Trophoblast cell (in vitro differentiated cells and primary cell): ENCODE measurements around the gene IQCH.
"Not testable (repeated sequence)": the region's sequence is repeated elsewhere in the genome, so short reads cannot be mapped to it uniquely, and the experiment has no call there.

ENCODE experiments used
- DNase-seq, 2 donors: peaks; one replicate each; pipeline ENCODE4 v3.0.0-alpha.2; 2016
- H2AFZ ChIP-seq: 2 replicates; pipeline ENCODE4 v1.6.1; 2013; ENCODE audit warnings: low read length, moderate library complexity, mild to moderate bottlenecking; ENCODE audit not compliant: insufficient read depth, poor library complexity
- H2AK5ac ChIP-seq: 2 replicates; pipeline ENCODE4 v1.6.1; 2013; ENCODE audit warnings: mild to moderate bottlenecking, low read length
- H2BK120ac ChIP-seq: 2 replicates; pipeline ENCODE4 v1.6.1; 2013; ENCODE audit warnings: low read length, mild to moderate bottlenecking, moderate library complexity; ENCODE audit not compliant: insufficient read depth, poor library complexity
- H2BK12ac ChIP-seq: 2 replicates; pipeline ENCODE4 v1.6.1; 2013; ENCODE audit warnings: mild to moderate bottlenecking, low read length, moderate library complexity
- H2BK5ac ChIP-seq: 2 replicates; pipeline ENCODE4 v1.6.1; 2013; ENCODE audit warnings: low read length, low read depth, moderate library complexity, mild to moderate bottlenecking; ENCODE audit not compliant: poor library complexity
- H3K14ac ChIP-seq: 2 replicates; pipeline ENCODE4 v1.6.1; 2013; ENCODE audit warnings: mild to moderate bottlenecking, low read length
- H3K18ac ChIP-seq: 2 replicates; pipeline ENCODE4 v1.6.1; 2013; ENCODE audit warnings: mild to moderate bottlenecking, low read length
- H3K23ac ChIP-seq: 2 replicates; pipeline ENCODE4 v1.6.1; 2013; ENCODE audit warnings: low read length
- H3K27ac ChIP-seq: 2 replicates; pipeline ENCODE4 v1.5.1; 2013; ENCODE audit warnings: low read depth, mild to moderate bottlenecking, inconsistent platforms, low read length, moderate library complexity
- H3K27me3 ChIP-seq: 2 replicates; pipeline ENCODE4 v1.6.1; 2013; ENCODE audit warnings: inconsistent platforms, mild to moderate bottlenecking, low read length, moderate library complexity; ENCODE audit not compliant: insufficient read depth
- H3K36me3 ChIP-seq, 2 experiments: 1 replicate in 1 of 2; 2 replicates in 1 of 2; pipeline ENCODE4 v1.6.1; 2013; ENCODE audit warnings: low read length in 2 of 2, mild to moderate bottlenecking in 2 of 2, moderate library complexity in 1 of 2; ENCODE audit not compliant: insufficient read depth in 2 of 2, control insufficient read depth in 1 of 2
- H3K4ac ChIP-seq: 2 replicates; pipeline ENCODE4 v1.6.1; 2013; ENCODE audit warnings: low read depth, mild to moderate bottlenecking, low read length, moderate library complexity
- H3K4me1 ChIP-seq, 2 experiments: 1 replicate in 1 of 2; 2 replicates in 1 of 2; pipeline ENCODE4 v1.6.1; 2013; ENCODE audit warnings: low read length in 2 of 2, mild to moderate bottlenecking in 2 of 2, moderate library complexity in 1 of 2; ENCODE audit not compliant: insufficient read depth in 2 of 2, control insufficient read depth in 1 of 2
- H3K4me2 ChIP-seq: 2 replicates; pipeline ENCODE4 v1.6.1; 2013; ENCODE audit warnings: inconsistent platforms, mild to moderate bottlenecking, low read length, moderate library complexity
- H3K4me3 ChIP-seq: 2 replicates; pipeline ENCODE4 v1.5.1; 2013; ENCODE audit warnings: mild to moderate bottlenecking, low read depth, low read length, inconsistent platforms
- H3K79me1 ChIP-seq: one replicate; pipeline ENCODE4 v1.6.1; 2013; ENCODE audit warnings: low read length
- H3K79me2 ChIP-seq: 2 replicates; pipeline ENCODE4 v1.6.1; 2013; ENCODE audit warnings: low read length, mild to moderate bottlenecking; ENCODE audit not compliant: control insufficient read depth, insufficient read depth, poor library complexity
- H3K9ac ChIP-seq: 2 replicates; pipeline ENCODE4 v1.6.1; 2013; ENCODE audit warnings: mild to moderate bottlenecking, low read length
- H3K9me3 ChIP-seq: 2 replicates; pipeline ENCODE4 v1.6.1; 2013; ENCODE audit warnings: low read depth, mild to moderate bottlenecking, control low read depth, inconsistent platforms, low read length; ENCODE audit not compliant: insufficient read depth
- H4K12ac ChIP-seq: 2 replicates; pipeline ENCODE4 v1.6.1; 2013; ENCODE audit warnings: low read depth, mild to moderate bottlenecking, low read length, moderate library complexity
- H4K8ac ChIP-seq: 2 replicates; pipeline ENCODE4 v1.6.1; 2013; ENCODE audit warnings: low read depth, mild to moderate bottlenecking, low read length, moderate library complexity
- H4K91ac ChIP-seq: one replicate; pipeline ENCODE4 v1.6.1; 2013; ENCODE audit warnings: low read depth, mild to moderate bottlenecking, low read length, moderate library complexity
- WGBS: extraction: QIAGEN DNeasy Blood & Tissue Kit; methylation state at CpG from one replicate; pipeline ENCODE4 v1.1.7; 2013; ENCODE audit warnings: missing lambda C conversion rate; ENCODE audit not compliant: insufficient read length, insufficient coverage; ENCODE audit errors: extremely low coverage; 5-methylcytosine and 5-hydroxymethylcytosine counted together

The IQCH gene

GRCh38 chr15:67359431-67360079 is 105.0 kb downstream of the IQCH start:
- H4K8ac ChIP-seq = no peak overlapping the region
- no peak overlapping the region for H3K4ac ChIP-seq
- no peak overlapping the region for H3K4me3 ChIP-seq
- no peak for DNase-seq
- no peaks in the 10 kb centered on the region for H3K79me2 ChIP-seq
- no peaks in the 10 kb centered on the region for H3K79me1 ChIP-seq
- H3K27ac ChIP-seq = no peak overlapping the region
- no peak overlapping the region for H3K18ac ChIP-seq
- no CpG with 5 or more reads among the region's 8 CpGs for WGBS
- H2BK5ac ChIP-seq = no peak overlapping the region
- no peaks in the 10 kb centered on the region for H3K36me3 ChIP-seq
- H2BK120ac ChIP-seq = no peak overlapping the region
- no peak overlapping the region for H2BK12ac ChIP-seq
- no peak overlapping the region for H4K12ac ChIP-seq
- no peaks in the 10 kb centered on the region for H3K4me1 ChIP-seq
- H2AFZ ChIP-seq = no peak overlapping the region
- no peaks in the 10 kb centered on the region for H3K27me3 ChIP-seq
- H4K91ac ChIP-seq = no peak overlapping the region
- H3K9ac ChIP-seq = no peak overlapping the region
- H3K23ac ChIP-seq = no peak overlapping the region
- H2AK5ac ChIP-seq = no peak overlapping the region
- no peak overlapping the region for H3K14ac ChIP-seq
- H3K9me3 ChIP-seq = no peaks in the 10 kb centered on the region
- H3K4me2 ChIP-seq = no peak overlapping the region

- Histone ChIP-seq H3K18ac (no peak overlapping the region), H3K27me3 (no peaks in the 10 kb centered on the region), H3K14ac (no peak overlapping the region), H4K12ac (no peak overlapping the region), H3K27ac (no peak overlapping the region), H3K4me2 (no peak overlapping the region), H2BK5ac (no peak overlapping the region), H4K91ac (no peak overlapping the region), H3K4me3 (no peak overlapping the region), H3K4ac (no peak overlapping the region), H2BK120ac (no peak overlapping the region), H3K23ac (no peak overlapping the region), H3K9ac (no peak overlapping the region), H3K36me3 (no peaks in the 10 kb centered on the region), H2AFZ (no peak overlapping the region), H3K79me2 (no peaks in the 10 kb centered on the region), H3K9me3 (no peaks in the 10 kb centered on the region), H3K4me1 (no peaks in the 10 kb centered on the region), H4K8ac (no peak overlapping the region), H2BK12ac (no peak overlapping the region), H2AK5ac (no peak overlapping the region), H3K79me1 (no peaks in the 10 kb centered on the region)
- WGBS = no CpG with 5 or more reads among the region's 2 CpGs
- no peak for DNase-seq
Measured at GRCh38 chr15:67361100-67361499, 106.5 kb downstream of the IQCH start.

GRCh38 chr15:67363712-67364111 is 109.1 kb downstream of the IQCH start:
- not testable (repeated sequence) for H2AFZ ChIP-seq

GRCh38 chr15:67365994-67366393 is 111.4 kb downstream of the IQCH start:
- H3K18ac ChIP-seq = no peak overlapping the region
- no peak overlapping the region for H2BK5ac ChIP-seq
- H3K4me1 ChIP-seq = no peaks in the 10 kb centered on the region
- H4K8ac ChIP-seq = no peak overlapping the region
- H2BK12ac ChIP-seq = no peak overlapping the region
- H3K9me3 ChIP-seq = no peaks in the 10 kb centered on the region
- H3K23ac ChIP-seq = no peak overlapping the region
- DNase-seq = peak in 1 of 2 donors; percentile 66
- no peak overlapping the region for H4K91ac ChIP-seq
- no peaks in the 10 kb centered on the region for H3K27me3 ChIP-seq
- H3K27ac ChIP-seq = no peak overlapping the region
- H4K12ac ChIP-seq = no peak overlapping the region
- H3K9ac ChIP-seq = no peak overlapping the region
- H2AFZ ChIP-seq = no peak overlapping the region
- H3K4ac ChIP-seq = no peak overlapping the region
- H3K4me3 ChIP-seq = no peak overlapping the region
- H3K79me2 ChIP-seq = no peaks in the 10 kb centered on the region
- no peaks in the 10 kb centered on the region for H3K36me3 ChIP-seq
- H2AK5ac ChIP-seq = no peak overlapping the region
- H2BK120ac ChIP-seq = no peak overlapping the region
- whole genome bisulfite sequencing = no CpG with 5 or more reads among the region's 2 CpGs
- H3K79me1 ChIP-seq = no peaks in the 10 kb centered on the region
- no peak overlapping the region for H3K4me2 ChIP-seq
- H3K14ac ChIP-seq = no peak overlapping the region

More at GRCh38 chr15:67363712-67364111, 109.1 kb downstream of the IQCH start:
- H3K9me3 ChIP-seq, H2BK5ac ChIP-seq, H3K18ac ChIP-seq, DNase-seq, H3K4me1 ChIP-seq, H3K79me2 ChIP-seq, H4K91ac ChIP-seq, H3K27ac ChIP-seq, H3K4me2 ChIP-seq, H2BK12ac ChIP-seq, H3K27me3 ChIP-seq, H3K79me1 ChIP-seq, H2AK5ac ChIP-seq, H3K23ac ChIP-seq, H3K14ac ChIP-seq, H3K4ac ChIP-seq, H2BK120ac ChIP-seq, H3K36me3 ChIP-seq, H3K4me3 ChIP-seq, H4K8ac ChIP-seq, H4K12ac ChIP-seq, H3K9ac ChIP-seq: not testable (repeated sequence)
- WGBS = no CpG with 5 or more reads among the region's 1 CpG
